GDM1 (cell line): Measurements from ENCODE around the gene PNMA8A.
"Not testable (repeated sequence)": the region's sequence is repeated elsewhere in the genome, so short reads cannot be mapped to it uniquely, and the experiment has no call there.

Experiments
- DNase-seq: peaks from one replicate; lab custom pipeline; 2025; lab: John Stamatoyannopoulos, UW

PNMA8A gene

GRCh38 chr19:46466536-46467196 lies 4.7 kb downstream of the PNMA8A start:
- DNase-seq, result no peak

- no peak for DNase-seq
These were observed 7.8 kb downstream of the PNMA8A start for GRCh38 chr19:46463516-46463915.

- no peak for DNase-seq
These were observed 9.8 kb downstream of the PNMA8A start for GRCh38 chr19:46461537-46461936.

- DNase-seq, result no peak
These were observed 10.4 kb downstream of the PNMA8A start for GRCh38 chr19:46460981-46461380.

GRCh38 chr19:46460055-46460454 lies 11.3 kb downstream of the PNMA8A start:
- DNase-seq, result no peak

GRCh38 chr19:46456930-46457329 lies 14.4 kb downstream of the PNMA8A start:
- no peak for DNase-seq

- no peak for DNase-seq
These were observed 17.1 kb downstream of the PNMA8A start for GRCh38 chr19:46454244-46454643.

GRCh38 chr19:46453661-46454060 lies 17.7 kb downstream of the PNMA8A start:
- DNase-seq, result no peak

GRCh38 chr19:46452186-46452585 lies 19.2 kb downstream of the PNMA8A start:
- DNase-seq, result no peak

GRCh38 chr19:46451352-46451751 lies 20.0 kb downstream of the PNMA8A start:
- no peak for DNase-seq

- DNase-seq, result no peak
These were observed 20.6 kb downstream of the PNMA8A start for GRCh38 chr19:46450737-46451136.

- DNase-seq, result no peak
These were observed 22.1 kb downstream of the PNMA8A start for GRCh38 chr19:46449228-46449627.

- DNase-seq, result no peak
These were observed 22.8 kb downstream of the PNMA8A start for GRCh38 chr19:46448601-46449000.

- DNase-seq, result no peak
These were observed 23.5 kb downstream of the PNMA8A start for GRCh38 chr19:46447824-46448223.

GRCh38 chr19:46447006-46447405 lies 24.4 kb downstream of the PNMA8A start:
- no peak for DNase-seq

- no peak for DNase-seq
These were observed 25.3 kb downstream of the PNMA8A start for GRCh38 chr19:46446021-46446420.

- no peak for DNase-seq
These were observed 28.4 kb downstream of the PNMA8A start for GRCh38 chr19:46442808-46443450.

GRCh38 chr19:46441866-46442265 lies 29.5 kb downstream of the PNMA8A start:
- DNase-seq, result no peak

GRCh38 chr19:46435689-46436088 lies 35.7 kb downstream of the PNMA8A start:
- DNase-seq, result not testable (repeated sequence)

- no peak for DNase-seq
These were observed 36.4 kb downstream of the PNMA8A start for GRCh38 chr19:46435009-46435408.

GRCh38 chr19:46433470-46433869 lies 37.9 kb downstream of the PNMA8A start:
- not testable (repeated sequence) for DNase-seq

- no peak for DNase-seq
These were observed 39.5 kb downstream of the PNMA8A start for GRCh38 chr19:46431824-46432223.

GRCh38 chr19:46429999-46430398 lies 41.4 kb downstream of the PNMA8A start:
- DNase-seq, result no peak
